Stimulated activated CD4-positive, alpha-beta T cell treated with anti-CD3 and anti-CD28 coated beads, Interleukin-4, amount 100 ng/mL, for 48 hours (primary cell): ENCODE measurements around the gene MUC5B.
"Not testable (repeated sequence)": the region's sequence is repeated elsewhere in the genome, so short reads cannot be mapped to it uniquely, and the experiment has no call there.

Source experiments
- DNase-seq, 2 donors: peaks; one replicate each; pipeline ENCODE4 v3.0.0-alpha.2; 2020; ENCODE audit warnings: low read depth in 2 of 2

Gene MUC5B

GRCh38 chr11:1250411-1250810, 27.5 kb downstream of the MUC5B start:
- not testable (repeated sequence) for DNase-seq

- DNase-seq = no peak
Measured at GRCh38 chr11:1251236-1251770, 28.4 kb downstream of the MUC5B start.

GRCh38 chr11:1252371-1253102, 29.7 kb downstream of the MUC5B start:
- DNase-seq = no peak

GRCh38 chr11:1253103-1253485, 30.2 kb downstream of the MUC5B start:
- DNase-seq = no peak

- no peak for DNase-seq
Measured at GRCh38 chr11:1254086-1254648, 31.3 kb downstream of the MUC5B start.

GRCh38 chr11:1254733-1255132, 31.9 kb downstream of the MUC5B start:
- DNase-seq = no peak

- no peak for DNase-seq
Measured at GRCh38 chr11:1255151-1255550, 32.3 kb downstream of the MUC5B start.

GRCh38 chr11:1256257-1257045, 33.6 kb downstream of the MUC5B start:
- DNase-seq = no peak

- DNase-seq = no peak
Measured at GRCh38 chr11:1257366-1257765, 34.5 kb downstream of the MUC5B start.

- DNase-seq = no peak
Measured at GRCh38 chr11:1257916-1258315, 35.0 kb downstream of the MUC5B start.

GRCh38 chr11:1258401-1259075, 35.7 kb downstream of the MUC5B start:
- no peak for DNase-seq

GRCh38 chr11:1259076-1259461, 36.2 kb downstream of the MUC5B start:
- DNase-seq = no peak

GRCh38 chr11:1259561-1259960, 36.7 kb downstream of the MUC5B start:
- no peak for DNase-seq

GRCh38 chr11:1260023-1260501, 37.2 kb downstream of the MUC5B start:
- peak; percentile 43 to 59 for DNase-seq

GRCh38 chr11:1260620-1261019, 37.8 kb downstream of the MUC5B start:
- DNase-seq = no peak

GRCh38 chr11:1261241-1262071, 38.6 kb downstream of the MUC5B start:
- DNase-seq = no peak

GRCh38 chr11:1262172-1263006, 39.5 kb downstream of the MUC5B start:
- DNase-seq = peak; percentile 88

GRCh38 chr11:1263010-1263409, 40.1 kb downstream of the MUC5B start:
- no peak for DNase-seq

- peak in 1 of 2 donors; percentile 11 for DNase-seq
Measured at GRCh38 chr11:1264444-1264843, 41.6 kb downstream of the MUC5B start.

- DNase-seq = not testable (repeated sequence)
Measured at GRCh38 chr11:1265480-1265879, 42.6 kb downstream of the MUC5B start.
